VCaP (cell line): ENCODE results near the gene TCF25.

Experiments
- H3K27ac ChIP-seq: fragments of 450-650 bp; 2 replicates; pipeline ENCODE4 v1.5.1; 2017
- TF ChIP-seq, protein P1 (sequence below): fragments of 450-650 bp; conservative IDR thresholded peaks from 2 replicates; pipeline ENCODE4 v1.5.1; 2017; ENCODE audit warnings: mild to moderate bottlenecking, moderate library complexity

TCF25 gene

DNA sequence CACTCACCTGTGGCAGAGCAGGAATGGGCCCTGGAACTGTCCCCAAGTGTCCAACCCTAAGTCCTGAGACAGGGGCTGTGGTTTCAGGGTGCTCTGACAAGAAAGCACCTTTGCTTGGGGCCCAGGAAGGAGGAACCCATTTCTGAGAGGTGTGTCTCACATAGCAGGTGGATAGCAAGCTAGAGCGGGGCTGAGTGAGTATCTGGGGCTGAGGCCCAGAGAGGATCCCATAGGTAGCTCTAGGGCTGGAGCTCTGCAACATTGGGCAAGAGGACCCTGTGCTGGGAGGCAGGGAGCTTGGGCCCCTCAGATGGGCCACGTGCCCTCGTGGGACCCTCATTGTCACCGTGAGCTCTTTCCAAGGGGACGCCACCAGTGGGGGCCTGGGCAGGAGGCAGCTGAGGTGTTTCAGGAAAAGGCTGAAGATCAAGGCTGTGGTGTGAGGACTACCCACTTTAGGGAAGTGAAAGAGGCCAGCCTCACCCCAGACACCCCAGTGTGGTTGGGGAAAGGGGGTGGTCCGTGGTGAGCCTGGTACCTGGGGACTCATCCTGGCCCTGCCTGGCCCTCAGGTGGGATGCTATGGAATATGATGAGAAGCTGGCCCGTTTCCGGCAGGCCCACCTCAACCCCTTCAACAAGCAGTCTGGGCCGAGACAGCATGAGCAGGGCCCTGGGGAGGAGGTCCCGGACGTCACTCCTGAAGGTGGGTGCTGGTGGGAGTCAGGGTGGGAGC is 80.4 kb downstream of the TCF25 start:
- no peak overlapping the region for H3K27ac ChIP-seq
- TF ChIP-seq, protein P1, sequence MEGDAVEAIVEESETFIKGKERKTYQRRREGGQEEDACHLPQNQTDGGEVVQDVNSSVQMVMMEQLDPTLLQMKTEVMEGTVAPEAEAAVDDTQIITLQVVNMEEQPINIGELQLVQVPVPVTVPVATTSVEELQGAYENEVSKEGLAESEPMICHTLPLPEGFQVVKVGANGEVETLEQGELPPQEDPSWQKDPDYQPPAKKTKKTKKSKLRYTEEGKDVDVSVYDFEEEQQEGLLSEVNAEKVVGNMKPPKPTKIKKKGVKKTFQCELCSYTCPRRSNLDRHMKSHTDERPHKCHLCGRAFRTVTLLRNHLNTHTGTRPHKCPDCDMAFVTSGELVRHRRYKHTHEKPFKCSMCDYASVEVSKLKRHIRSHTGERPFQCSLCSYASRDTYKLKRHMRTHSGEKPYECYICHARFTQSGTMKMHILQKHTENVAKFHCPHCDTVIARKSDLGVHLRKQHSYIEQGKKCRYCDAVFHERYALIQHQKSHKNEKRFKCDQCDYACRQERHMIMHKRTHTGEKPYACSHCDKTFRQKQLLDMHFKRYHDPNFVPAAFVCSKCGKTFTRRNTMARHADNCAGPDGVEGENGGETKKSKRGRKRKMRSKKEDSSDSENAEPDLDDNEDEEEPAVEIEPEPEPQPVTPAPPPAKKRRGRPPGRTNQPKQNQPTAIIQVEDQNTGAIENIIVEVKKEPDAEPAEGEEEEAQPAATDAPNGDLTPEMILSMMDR = no peak

GRCh38 chr16:89954462-89954861 is 81.1 kb downstream of the TCF25 start:
- H3K27ac ChIP-seq = no peak overlapping the region

DNA sequence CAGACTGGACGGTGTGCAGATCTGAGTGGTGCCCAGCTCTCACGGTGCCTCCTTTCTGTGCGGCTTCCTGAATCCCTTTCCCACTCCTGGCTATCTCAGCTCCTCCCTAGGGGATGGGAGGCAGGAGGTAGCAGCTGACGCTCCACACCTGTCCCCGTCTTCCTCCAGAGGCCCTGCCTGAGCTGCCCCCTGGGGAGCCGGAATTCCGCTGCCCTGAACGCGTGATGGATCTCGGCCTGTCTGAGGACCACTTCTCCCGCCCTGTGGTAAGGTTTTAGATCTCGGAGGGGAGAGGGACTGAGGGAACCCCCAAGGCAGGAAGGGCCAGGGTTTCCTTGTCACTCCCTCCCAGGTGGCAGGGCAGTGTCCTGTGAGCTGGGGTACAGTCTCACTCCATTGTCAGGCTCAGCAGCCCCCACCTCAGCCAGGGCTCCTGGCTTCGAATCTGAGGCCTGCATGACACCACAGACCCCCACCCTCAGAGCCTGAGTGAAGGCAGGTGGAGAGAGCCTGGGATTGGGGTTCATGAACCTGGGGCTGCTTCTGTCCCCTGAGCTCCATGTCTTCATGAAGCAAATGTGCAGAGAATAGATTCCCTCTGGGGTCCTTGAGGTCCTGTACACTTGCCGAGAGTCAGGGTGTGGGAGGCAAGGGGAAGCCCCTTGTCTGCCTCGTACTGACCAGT is 81.8 kb downstream of the TCF25 start:
- TF ChIP-seq, protein P1 = no peak
- no peak overlapping the region for H3K27ac ChIP-seq

More at GRCh38 chr16:89954462-89954861, 81.1 kb downstream of the TCF25 start:
- TF ChIP-seq, protein P1 = no peak

DNA sequence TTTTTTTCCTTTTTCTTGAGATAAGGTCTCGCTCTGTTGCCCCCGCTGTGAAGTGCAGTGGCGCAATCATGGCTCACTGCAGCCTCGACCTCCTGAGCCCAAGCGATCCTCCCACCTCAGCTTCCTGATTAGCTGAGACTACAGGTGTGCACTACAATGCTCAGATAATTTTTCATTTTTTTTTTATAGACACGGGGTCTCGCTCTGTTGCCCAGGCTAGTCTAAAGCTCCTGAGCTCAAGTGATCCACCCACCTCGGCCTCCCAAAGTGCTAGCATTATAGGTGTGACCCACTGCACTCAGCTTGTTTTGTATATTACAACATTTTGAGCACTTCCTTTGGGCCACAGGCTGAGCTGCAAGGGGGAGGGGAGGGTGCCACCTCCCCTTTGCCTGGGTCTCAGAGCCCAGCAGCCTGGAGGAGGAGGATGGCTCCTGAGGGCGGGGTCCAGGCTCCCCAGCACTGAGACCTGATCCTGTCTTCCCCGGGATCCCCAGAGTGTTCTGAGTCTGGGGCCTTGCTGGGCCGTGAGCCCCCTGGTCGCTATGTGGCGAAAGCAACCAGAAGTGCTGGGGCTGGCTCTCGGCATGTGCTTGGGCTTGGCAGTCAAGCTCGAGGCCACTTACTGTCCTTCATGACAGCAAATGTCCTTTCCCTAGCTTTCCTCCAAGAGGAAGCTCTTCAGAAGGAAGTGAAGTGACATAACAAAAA is 83.3 kb downstream of the TCF25 start:
- H3K27ac ChIP-seq = no peak overlapping the region
- TF ChIP-seq, protein P1 = no peak

DNA sequence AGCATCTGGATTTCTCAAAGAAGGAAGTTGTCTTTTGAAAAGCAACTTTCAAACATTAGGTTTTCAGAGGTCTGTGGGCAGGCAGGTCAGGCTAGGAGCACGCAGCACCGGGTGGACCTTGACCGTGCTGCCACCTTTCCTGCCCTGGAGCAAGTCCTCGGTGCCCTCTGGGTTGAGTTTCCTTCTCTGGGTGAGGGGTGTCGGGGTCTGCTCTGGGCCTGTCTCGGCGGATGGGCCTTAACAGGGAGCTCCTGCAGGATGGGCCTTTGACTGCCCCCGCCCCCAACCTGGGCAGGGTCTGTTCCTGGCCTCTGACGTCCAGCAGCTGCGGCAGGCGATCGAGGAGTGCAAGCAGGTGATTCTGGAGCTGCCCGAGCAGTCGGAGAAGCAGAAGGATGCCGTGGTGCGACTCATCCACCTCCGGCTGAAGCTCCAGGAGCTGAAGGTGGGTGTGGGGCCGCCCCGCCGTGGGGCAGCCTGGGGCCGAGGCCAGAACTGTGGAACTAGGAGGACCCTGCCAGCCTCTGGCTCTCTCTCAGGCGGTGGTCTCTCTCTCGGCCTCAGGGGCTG is 83.9 kb downstream of the TCF25 start:
- H3K27ac ChIP-seq = no peak overlapping the region
- TF ChIP-seq, protein P1 = no peak

DNA sequence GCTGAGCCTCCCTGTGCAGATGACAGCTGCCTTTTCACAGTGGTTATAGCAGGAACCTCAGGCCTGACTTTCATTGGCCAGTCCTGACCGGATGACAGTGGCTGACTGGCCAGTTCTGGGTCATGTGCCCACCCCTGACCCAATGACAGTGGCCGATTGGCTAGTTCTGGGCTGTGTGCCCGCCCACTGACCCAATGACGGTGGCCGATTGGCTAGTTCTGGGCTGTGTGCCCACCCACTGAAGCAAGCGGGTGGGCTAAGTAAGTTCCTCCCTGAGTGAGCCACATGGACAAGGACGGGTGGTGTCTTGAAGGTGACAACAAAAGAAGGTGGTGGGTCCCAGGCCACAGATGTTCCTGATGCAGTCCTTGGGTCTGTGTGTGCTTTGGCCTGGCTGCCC is 84.7 kb downstream of the TCF25 start:
- no peak overlapping the region for H3K27ac ChIP-seq
- TF ChIP-seq, protein P1 = no peak

- TF ChIP-seq, protein P1 = no peak
- no peak overlapping the region for H3K27ac ChIP-seq
These were observed 85.2 kb downstream of the TCF25 start for GRCh38 chr16:89958596-89958995.
